ENCODE data around the gene ZP1.

The ZP1 gene

DNA sequence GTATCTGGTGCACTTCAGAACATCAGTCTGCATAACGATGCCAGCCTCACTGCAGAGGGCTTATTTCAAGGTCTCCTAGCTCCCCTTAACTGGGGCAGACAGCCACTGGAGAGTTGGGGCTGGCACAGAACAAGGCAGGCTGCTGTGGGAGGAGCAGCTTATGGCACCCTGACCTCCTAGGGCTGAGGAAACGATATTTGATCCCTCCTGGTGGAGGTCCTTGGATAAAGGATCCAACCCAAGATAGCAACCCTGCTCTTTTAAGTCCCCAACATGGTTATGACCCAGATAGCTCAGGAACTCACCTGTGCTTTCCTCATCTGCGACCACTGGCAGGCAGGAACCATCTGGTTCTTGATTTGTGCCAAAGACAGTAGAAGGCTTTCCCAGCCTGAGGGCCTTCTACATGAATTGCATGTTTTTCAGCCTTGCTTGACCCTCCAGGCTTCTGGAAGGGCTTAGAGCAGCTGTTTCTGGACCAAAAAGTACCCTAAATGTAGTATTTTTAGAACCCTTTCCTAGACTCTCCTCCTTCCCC is 49.4 kb downstream of the ZP1 start:
- ChIA-PET CTCF (interaction anchor here (1.1 to 3.1 kb wide), 5 partner anchors 11 to 270 kb away, joined by 3 to 19 read pairs (median 13); partner anchors contain the start of gene PRPF19), POLR2A (no interaction called here)
- no peak overlapping the region for H3K4me3 ChIP-seq (ENCODE audit: low read depth, low read length)
- TF ChIP-seq, protein P1, sequence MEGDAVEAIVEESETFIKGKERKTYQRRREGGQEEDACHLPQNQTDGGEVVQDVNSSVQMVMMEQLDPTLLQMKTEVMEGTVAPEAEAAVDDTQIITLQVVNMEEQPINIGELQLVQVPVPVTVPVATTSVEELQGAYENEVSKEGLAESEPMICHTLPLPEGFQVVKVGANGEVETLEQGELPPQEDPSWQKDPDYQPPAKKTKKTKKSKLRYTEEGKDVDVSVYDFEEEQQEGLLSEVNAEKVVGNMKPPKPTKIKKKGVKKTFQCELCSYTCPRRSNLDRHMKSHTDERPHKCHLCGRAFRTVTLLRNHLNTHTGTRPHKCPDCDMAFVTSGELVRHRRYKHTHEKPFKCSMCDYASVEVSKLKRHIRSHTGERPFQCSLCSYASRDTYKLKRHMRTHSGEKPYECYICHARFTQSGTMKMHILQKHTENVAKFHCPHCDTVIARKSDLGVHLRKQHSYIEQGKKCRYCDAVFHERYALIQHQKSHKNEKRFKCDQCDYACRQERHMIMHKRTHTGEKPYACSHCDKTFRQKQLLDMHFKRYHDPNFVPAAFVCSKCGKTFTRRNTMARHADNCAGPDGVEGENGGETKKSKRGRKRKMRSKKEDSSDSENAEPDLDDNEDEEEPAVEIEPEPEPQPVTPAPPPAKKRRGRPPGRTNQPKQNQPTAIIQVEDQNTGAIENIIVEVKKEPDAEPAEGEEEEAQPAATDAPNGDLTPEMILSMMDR (IDR thresholded peaks at IDR 0.05; ENCODE audit: insufficient read depth, low read length, missing control alignments): no peak
- no peak for DNase-seq (ENCODE audit: low read depth, low spot score)

- TF ChIP-seq, protein P1 (IDR thresholded peaks at IDR 0.05; ENCODE audit: insufficient read depth, low read length, missing control alignments): no peak
Observed at GRCh38 chr11:60917267-60917666, 49.9 kb downstream of the ZP1 start.

DNA sequence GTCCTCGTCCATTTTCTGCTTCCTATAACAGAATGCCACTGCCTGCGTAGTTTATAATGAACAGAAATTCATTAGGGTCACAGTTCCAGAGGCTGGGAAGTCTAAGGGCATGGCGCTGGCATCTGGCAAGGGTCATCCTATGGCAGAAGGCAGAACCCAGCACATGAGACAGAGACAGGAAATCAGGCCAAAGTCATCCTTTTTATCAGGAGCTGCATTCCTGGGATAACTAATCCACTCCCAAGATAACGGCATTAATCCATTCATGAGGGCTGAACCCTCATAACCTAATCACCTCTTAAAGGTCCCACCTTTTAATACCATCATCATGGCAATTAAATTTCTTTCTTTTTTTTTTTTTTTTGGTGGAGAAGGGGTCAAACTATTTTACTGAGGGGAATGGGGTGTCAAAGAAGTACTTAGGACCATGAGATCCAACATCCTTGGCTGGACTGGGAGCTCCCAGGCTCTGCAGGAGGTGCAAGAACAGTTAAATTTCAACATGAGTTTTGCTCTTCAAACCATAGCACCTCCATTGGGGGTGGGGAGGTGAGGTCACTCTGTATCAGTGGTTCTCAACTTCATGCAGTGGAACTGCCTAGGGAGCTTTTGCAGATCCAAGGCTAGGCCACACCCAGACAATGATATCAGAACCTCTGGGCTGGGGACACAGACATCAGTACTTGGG is 51.1 kb downstream of the ZP1 start:
- no peak overlapping the region for H3K4me3 ChIP-seq (ENCODE audit: low read depth, low read length)
- TF ChIP-seq, protein P1 (IDR thresholded peaks at IDR 0.05; ENCODE audit: insufficient read depth, low read length, missing control alignments): no peak
- ChIA-PET CTCF (interaction anchor here (1.0 to 2.9 kb wide), 5 partner anchors 13 to 270 kb away, joined by 3 to 19 read pairs (median 4); no protein-coding TSS in a partner anchor), POLR2A (no interaction called here)
- DNase-seq (ENCODE audit: low read depth, low spot score): no peak

More at GRCh38 chr11:60917267-60917666, 49.9 kb downstream of the ZP1 start:
- POLR2A ChIA-PET: no interaction called here
- CTCF ChIA-PET: interaction anchor here (1.1 to 3.1 kb wide), 5 partner anchors 12 to 270 kb away, joined by 3 to 19 read pairs (median 13); partner anchors contain the start of gene PRPF19
- DNase-seq (ENCODE audit: low read depth, low spot score): no peak
- H3K4me3 ChIP-seq (ENCODE audit: low read depth, low read length): no peak overlapping the region

- POLR2A ChIA-PET: no interaction called here
- H3K4me3 ChIP-seq (ENCODE audit: low read depth, low read length): no peak overlapping the region
- CTCF ChIA-PET: interaction anchor here (1.0 to 2.9 kb wide), 5 partner anchors 12 to 269 kb away, joined by 3 to 19 read pairs (median 4); no protein-coding TSS in a partner anchor
- DNase-seq (ENCODE audit: low read depth, low spot score): no peak
- TF ChIP-seq, protein P1 (IDR thresholded peaks at IDR 0.05; ENCODE audit: insufficient read depth, low read length, missing control alignments): no peak
Observed at GRCh38 chr11:60918939-60919265, 51.6 kb downstream of the ZP1 start.

DNA sequence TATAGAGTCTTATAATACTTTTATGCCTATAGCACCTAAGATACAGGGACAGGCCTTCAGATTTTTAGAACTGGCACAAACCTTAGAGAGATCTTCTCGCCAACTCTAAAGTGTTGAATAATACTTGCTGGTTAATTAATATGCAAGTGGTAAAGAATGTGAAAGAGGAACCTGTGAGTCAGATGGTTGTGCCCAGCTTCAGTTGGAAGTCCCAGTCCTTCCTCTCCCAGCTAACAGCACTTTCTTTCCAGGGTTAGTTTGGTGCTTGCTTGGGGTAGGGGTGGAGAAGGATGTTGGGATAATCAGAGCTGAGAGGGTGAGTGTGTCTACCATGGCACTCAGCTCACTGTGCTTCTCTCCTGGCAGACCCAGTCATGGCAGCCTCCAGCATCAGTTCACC is 52.0 kb downstream of the ZP1 start:
- ChIA-PET CTCF (interaction anchor here (1.0 to 2.9 kb wide), 4 partner anchors 12 to 268 kb away, joined by 3 to 19 read pairs (median 4); no protein-coding TSS in a partner anchor), POLR2A (no interaction called here)
- no peak for DNase-seq (ENCODE audit: low read depth, low spot score)
- no peak overlapping the region for H3K4me3 ChIP-seq (ENCODE audit: low read depth, low read length)
- TF ChIP-seq, protein P1 (IDR thresholded peaks at IDR 0.05; ENCODE audit: insufficient read depth, low read length, missing control alignments): no peak

GRCh38 chr11:60919956-60920355 is 52.6 kb downstream of the ZP1 start:
- CTCF ChIA-PET: interaction anchor here (1.4 to 1.8 kb wide), 2 partner anchors 16 to 21 kb away, joined by 3 to 5 read pairs; no protein-coding TSS in a partner anchor
- TF ChIP-seq, protein P1 (IDR thresholded peaks at IDR 0.05; ENCODE audit: insufficient read depth, low read length, missing control alignments): no peak
- DNase-seq (ENCODE audit: low read depth, low spot score): no peak
- no peak overlapping the region for H3K4me3 ChIP-seq (ENCODE audit: low read depth, low read length)
- POLR2A ChIA-PET: no interaction called here

Measured in AG04449 (cell line).